Thyroid gland (tissue), 4 donors: ENCODE measurements around the gene P2RX6. TPM values are rescaled to one million over a fixed set of nuclear protein-coding genes. Genes with fewer than 3 reads are reported as not detected.
A peak's percentile ranks its signal among the peaks of the same experiment; 100 is the strongest.
"Not testable (repeated sequence)": the region's sequence is repeated elsewhere in the genome, so short reads cannot be mapped to it uniquely, and the experiment has no call there.

Source experiments
- DNase-seq, 2 donors: peaks; one replicate each; pipeline ENCODE4 v3.0.0-alpha.2; 2019
- H3K27ac ChIP-seq, 3 donors: fragments of 200-600 bp; sonication (generic); 1 replicate in 2 of 3; 2 replicates in 1 of 3; pipeline ENCODE4 v1.5.1; 2016 to 2019; ENCODE audit warnings: mild to moderate bottlenecking in 1 of 3, moderate library complexity in 1 of 3
- H3K27me3 ChIP-seq: fragments of 200-600 bp; sonication (generic); one replicate; pipeline ENCODE4 v1.5.1; 2019
- H3K36me3 ChIP-seq, 2 donors: fragments of 200-600 bp; sonication (generic); one replicate each; pipeline ENCODE4 v1.5.1; 2016 to 2019
- H3K4me1 ChIP-seq, 2 donors: fragments of 200-600 bp; sonication (generic); one replicate each; pipeline ENCODE4 v1.5.1; 2017 to 2019
- H3K4me3 ChIP-seq, 3 donors: fragments of 200-600 bp; sonication (generic); replicated peaks in 1 of 3; 1 replicate in 2 of 3; 2 replicates in 1 of 3; pipeline ENCODE4 v1.5.1; 2016; ENCODE audit warnings: mild to moderate bottlenecking in 1 of 3
- H3K9me3 ChIP-seq: fragments of 200-600 bp; sonication (generic); one replicate; pipeline ENCODE4 v1.5.1; 2017
- POLR2A ChIP-seq, 2 donors: fragments of 450-650 bp; IDR thresholded peaks; one replicate each; pipeline ENCODE4 v1.6.1; 2017; ENCODE audit warnings: antibody characterized with exemption in 2 of 2, mild to moderate bottlenecking in 2 of 2, moderate library complexity in 1 of 2
- whole genome bisulfite sequencing, 2 donors: methylation state at CpG; one replicate each; pipeline ENCODE4 v1.1.5; 2017; 5-methylcytosine and 5-hydroxymethylcytosine counted together
- intact Hi-C: fragments of 100-400 bp; cut with DNase I; formaldehyde crosslinking; loops from one replicate; pipeline ENCODE4 v1.15.1; 2023
- total RNA-seq, 4 donors: library from RNA; depleted of rRNA; stranded (reverse); fragments of >200 nt; gene quantifications; one replicate each; pipeline ENCODE4 v1.2.3, GENCODE V29; 2016
- TF ChIP-seq, protein P1 (sequence below), 6 experiments: fragments of 200-600 bp in 3 of 6; fragments of 450-650 bp in 3 of 6; sonication (generic) in 3 of 6; IDR thresholded peaks; one replicate each; pipeline ENCODE4 v1.5.1; 2016 to 2019; ENCODE audit warnings: antibody characterized with exemption in 6 of 6, mild to moderate bottlenecking in 2 of 6, inconsistent platforms in 1 of 6, moderate library complexity in 1 of 6

The P2RX6 gene
- total RNA-seq, 4 donors from 2014 or later, result 0.40 TPM; not detected in 3

DNA sequence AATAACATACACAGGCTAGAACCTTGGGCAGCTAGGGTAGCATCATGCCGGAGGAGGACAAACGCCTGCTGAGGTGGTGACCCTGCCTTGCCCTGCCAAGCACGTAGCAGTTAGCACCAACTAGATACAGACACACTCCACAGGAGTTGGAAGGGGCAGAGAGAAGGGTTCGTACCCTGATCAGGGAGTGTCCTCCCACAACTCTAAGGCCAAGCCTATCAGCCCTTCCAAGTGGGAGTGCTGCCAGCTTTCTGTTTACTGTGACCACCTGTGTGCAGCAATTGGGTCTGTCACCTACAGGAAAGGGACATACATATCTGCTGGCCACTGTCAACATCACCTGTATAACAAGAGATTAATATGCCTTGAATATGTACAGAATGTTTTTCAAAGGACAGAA is 11.2 kb upstream of the P2RX6 start:
- peaks cover 4 to 11% of the 10 kb centered on the region in 2 donors for H3K36me3 ChIP-seq
- H3K27ac ChIP-seq, result no peak overlapping the region
- H3K27me3 ChIP-seq, result no peaks in the 10 kb centered on the region
- no peaks in the 10 kb centered on the region for H3K9me3 ChIP-seq
- DNase-seq, result no peak
- WGBS, 2 donors, result 84 to 96% methylated on average over 4 of the region's 4 CpGs
- intact Hi-C loops, result no loop called here
- no peak for TF ChIP-seq POLR2A (IDR thresholded peaks at IDR 0.05)
- TF ChIP-seq, protein P1, sequence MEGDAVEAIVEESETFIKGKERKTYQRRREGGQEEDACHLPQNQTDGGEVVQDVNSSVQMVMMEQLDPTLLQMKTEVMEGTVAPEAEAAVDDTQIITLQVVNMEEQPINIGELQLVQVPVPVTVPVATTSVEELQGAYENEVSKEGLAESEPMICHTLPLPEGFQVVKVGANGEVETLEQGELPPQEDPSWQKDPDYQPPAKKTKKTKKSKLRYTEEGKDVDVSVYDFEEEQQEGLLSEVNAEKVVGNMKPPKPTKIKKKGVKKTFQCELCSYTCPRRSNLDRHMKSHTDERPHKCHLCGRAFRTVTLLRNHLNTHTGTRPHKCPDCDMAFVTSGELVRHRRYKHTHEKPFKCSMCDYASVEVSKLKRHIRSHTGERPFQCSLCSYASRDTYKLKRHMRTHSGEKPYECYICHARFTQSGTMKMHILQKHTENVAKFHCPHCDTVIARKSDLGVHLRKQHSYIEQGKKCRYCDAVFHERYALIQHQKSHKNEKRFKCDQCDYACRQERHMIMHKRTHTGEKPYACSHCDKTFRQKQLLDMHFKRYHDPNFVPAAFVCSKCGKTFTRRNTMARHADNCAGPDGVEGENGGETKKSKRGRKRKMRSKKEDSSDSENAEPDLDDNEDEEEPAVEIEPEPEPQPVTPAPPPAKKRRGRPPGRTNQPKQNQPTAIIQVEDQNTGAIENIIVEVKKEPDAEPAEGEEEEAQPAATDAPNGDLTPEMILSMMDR (IDR thresholded peaks at IDR 0.05), result no peak
- H3K4me3 ChIP-seq, result no peak overlapping the region
- peaks cover 18 to 29% of the 10 kb centered on the region in 2 donors for H3K4me1 ChIP-seq

DNA sequence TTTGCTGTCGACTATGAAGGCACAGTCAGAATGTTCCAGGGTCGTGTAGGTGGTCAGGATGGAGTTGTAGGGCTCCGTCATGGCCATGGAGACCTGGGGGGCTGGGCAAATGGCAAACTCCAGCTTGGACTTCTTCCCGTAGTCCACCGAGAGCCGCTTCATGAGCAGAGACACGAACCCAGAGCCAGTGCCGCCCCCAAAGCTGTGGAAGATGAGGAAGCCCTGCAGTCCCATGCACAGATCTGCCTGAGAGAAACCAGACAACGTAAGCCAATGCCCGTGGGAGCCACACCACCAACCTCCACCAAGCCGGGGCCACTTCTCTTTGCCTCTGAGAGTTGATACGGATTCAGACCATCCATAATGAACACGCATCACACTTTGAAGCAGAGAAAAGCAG is 5.8 kb upstream of the P2RX6 start:
- WGBS, 2 donors, result 66 to 80% methylated on average over 4 to 13 of the region's 13 CpGs
- H3K9me3 ChIP-seq, H3K27me3 ChIP-seq, H3K27ac ChIP-seq, H3K4me3 ChIP-seq, DNase-seq, H3K36me3 ChIP-seq, H3K4me1 ChIP-seq, intact Hi-C loops: not testable (repeated sequence)

DNA sequence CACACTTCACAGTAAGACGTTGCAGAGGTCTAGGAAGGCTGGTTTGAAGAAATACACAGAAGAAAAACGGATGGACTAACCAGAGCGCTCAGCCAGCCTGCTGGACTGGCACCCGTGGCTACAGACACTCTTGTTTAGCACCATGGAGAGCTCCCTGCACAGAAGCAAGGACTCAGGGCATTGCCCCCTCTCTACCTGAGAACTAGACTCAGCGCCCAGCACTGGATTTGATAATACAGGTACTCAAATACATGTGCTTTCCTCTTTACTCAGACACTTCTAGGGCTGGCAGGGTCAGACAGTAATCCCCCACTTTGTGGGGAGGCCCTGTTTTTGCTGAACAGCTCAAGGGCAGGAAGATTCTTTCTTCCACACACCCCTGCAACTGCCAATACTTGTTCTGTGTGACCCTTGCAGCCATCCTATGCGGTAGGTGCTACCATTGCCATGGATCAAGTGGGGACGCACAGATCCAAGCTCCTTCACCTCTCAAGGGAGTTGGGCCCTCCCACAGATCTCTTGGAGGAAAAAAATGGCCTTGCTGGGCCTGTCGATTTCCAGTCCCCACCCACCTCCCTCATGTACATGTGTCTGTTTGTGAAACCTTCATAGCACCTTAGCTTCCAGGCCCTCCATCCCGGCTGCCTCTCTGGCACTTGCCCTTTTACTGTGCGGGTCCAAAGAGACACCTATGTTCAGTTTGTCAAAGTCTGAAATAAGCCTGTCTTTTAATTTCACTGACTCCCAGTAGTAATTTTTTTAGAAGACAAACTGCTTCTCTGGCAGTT is 5.1 kb upstream of the P2RX6 start:
- WGBS, 2 donors, result 50 to 51% methylated on average over 10 of the region's 10 CpGs
- DNase-seq, result peak; percentile 55 to 75
- H3K27me3 ChIP-seq, result no peaks in the 10 kb centered on the region
- H3K9me3 ChIP-seq, result no peaks in the 10 kb centered on the region
- TF ChIP-seq, protein P1 (IDR thresholded peaks at IDR 0.05), result no peak
- TF ChIP-seq POLR2A (IDR thresholded peaks at IDR 0.05), result no peak
- peaks cover 8 to 12% of the 10 kb centered on the region in 2 donors for H3K4me1 ChIP-seq
- no peak overlapping the region for H3K27ac ChIP-seq
- no peak overlapping the region for H3K4me3 ChIP-seq
- intact Hi-C loops, result no loop called here
- no peaks in the 10 kb centered on the region for H3K36me3 ChIP-seq

DNA sequence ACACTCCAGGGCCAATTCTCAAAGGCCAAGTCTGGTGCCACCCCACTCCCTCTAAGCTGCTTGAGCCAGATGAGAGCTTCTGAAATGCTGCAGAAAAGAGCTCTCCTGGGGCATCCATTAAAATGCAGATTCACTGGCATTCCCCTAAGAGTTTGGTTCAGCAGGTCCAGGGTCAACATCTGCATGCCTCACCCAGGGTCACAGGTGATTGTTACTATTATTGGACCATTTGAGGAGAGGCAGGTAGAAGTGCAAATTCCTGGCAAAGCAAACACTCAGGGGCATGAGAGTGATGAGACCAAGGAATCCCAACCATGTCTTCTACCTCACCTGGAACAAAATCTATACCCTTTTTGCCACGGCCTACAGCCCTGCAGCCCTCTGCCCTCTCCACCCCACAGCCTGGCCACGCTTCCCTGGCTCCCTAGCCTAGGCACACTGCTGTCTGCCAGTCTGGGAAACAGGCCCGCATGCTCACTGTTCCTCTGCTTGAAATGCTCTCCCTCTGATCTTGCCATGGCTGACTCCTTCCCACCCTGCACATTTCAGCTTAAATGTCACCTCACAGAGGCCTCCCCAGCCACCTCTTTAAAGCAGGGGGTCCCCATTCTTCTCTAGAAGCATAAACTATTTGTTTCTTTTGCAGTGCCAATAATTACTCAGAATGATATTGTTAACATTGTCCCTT is 4.4 kb upstream of the P2RX6 start:
- intact Hi-C loops, result no loop called here
- no peak for DNase-seq
- Histone ChIP-seq H3K4me3 (no peak overlapping the region), H3K9me3 (no peaks in the 10 kb centered on the region), H3K4me1 (peaks cover 8 to 17% of the 10 kb centered on the region in 2 donors), H3K27me3 (no peaks in the 10 kb centered on the region), H3K27ac (no peak overlapping the region), H3K36me3 (no peaks in the 10 kb centered on the region)
- 86 to 92% methylated on average over 3 of the region's 3 CpGs for WGBS, 2 donors
- no peak for TF ChIP-seq POLR2A (IDR thresholded peaks at IDR 0.05)
- TF ChIP-seq, protein P1 (IDR thresholded peaks at IDR 0.05), result no peak

DNA sequence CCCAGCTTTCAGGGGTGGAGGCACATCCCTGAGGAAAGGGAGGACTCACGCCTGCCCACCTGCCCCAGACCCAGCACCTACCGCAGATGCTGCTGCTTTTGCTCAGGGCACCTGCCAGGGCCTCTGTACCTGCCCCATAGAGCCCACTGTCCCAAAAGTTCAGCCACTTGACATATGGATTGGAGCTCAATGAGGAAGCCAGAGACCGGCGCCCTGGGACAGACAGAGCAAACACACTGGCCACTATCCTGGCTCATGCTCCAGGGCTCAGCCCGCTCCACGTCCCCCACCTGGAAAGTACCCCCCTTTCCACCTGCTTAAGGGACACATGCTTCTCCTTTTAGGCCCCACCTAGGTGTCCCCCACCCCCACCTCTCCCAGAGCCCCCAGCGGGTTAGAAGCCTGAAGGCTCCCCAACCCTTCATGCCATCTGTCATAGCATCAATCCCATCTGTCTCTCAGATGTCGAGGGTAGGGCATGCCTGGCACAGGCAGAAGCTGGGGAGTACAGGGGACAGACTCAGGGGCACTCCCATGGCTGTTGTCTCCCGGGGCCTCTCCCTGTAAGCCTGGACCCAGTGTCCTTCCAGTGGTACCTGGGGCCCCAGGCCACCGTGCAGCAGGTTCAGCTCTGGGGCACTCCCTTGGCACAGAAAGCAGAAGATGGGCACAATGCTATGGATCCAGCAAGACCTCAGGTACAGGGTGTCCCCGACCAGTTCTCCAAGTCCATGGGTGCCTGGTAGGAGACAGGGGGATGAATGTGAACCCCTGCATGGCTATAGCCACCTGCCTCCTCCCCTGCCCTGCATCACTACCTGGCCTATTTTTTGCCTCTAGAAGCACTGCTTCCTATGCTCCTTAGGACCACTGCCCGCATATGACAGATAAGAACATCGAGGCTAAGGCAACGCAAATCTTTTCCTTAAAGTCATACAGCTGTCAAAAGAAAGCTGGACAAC is 2.2 kb upstream of the P2RX6 start:
- H3K27me3 ChIP-seq, result no peaks in the 10 kb centered on the region
- H3K4me3 ChIP-seq, result no peak overlapping the region
- H3K36me3 ChIP-seq, result no peaks in the 10 kb centered on the region
- intact Hi-C loops, result no loop called here
- 81 to 87% methylated on average over 10 to 14 of the region's 14 CpGs for WGBS, 2 donors
- peaks cover 8 to 17% of the 10 kb centered on the region in 2 donors for H3K4me1 ChIP-seq
- no peak overlapping the region for H3K27ac ChIP-seq
- no peak for DNase-seq
- H3K9me3 ChIP-seq, result no peaks in the 10 kb centered on the region
- TF ChIP-seq, protein P1 (IDR thresholded peaks at IDR 0.05), result no peak
- no peak for TF ChIP-seq POLR2A (IDR thresholded peaks at IDR 0.05)
